GM20431 (cell line): Measurements from ENCODE around the gene ST7L.

Source experiments
- in situ Hi-C: fragments of 300-500 bp; cut with MseI, MboI; formaldehyde crosslinking; loops from one replicate; pipeline ENCODE4 v1.15.0; 2020; ENCODE audit warnings: low sequenced_read_pairs; ENCODE audit not compliant: unreplicated experiment

Gene ST7L

DNA sequence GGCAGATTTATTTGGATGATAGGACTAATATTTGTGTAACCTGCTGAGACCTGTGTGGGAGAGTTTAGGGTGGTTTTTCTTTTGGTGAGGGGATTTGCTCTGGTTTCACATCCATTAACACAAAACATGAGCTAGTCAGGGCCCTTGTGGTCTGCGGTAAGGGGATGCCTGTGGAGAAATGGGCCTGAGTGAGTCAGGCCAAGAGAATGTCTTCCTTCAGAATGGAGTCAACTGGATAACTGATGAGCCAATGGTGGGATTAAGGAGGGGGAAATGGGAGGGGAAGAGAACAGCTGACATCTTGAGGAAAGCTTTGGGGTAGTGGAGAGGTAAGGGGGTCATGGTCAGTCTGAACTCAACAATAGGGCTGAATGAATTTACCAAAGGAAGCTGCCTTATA lies 96.3 kb downstream of the ST7L start:
- in situ Hi-C loops = loop anchor here (25.0 kb wide), 1 partner anchor 190 kb away; the partner anchor contains the start of genes PPM1J and RHOC

DNA sequence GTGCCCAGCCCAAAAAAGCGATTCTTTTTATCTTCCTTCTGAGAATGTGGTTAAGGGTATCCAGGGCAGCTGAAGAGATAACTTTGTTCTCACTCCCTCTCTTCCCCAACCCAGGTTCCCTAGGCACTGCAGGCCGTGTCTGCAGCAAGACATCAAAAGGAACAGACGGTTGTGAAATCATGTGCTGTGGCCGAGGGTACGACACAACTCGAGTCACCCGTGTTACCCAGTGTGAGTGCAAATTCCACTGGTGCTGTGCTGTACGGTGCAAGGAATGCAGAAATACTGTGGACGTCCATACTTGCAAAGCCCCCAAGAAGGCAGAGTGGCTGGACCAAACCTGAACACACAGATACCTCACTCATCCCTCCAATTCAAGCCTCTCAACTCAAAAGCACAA lies 98.8 kb downstream of the ST7L start:
- in situ Hi-C loops = loop anchor here (25.0 kb wide), 1 partner anchor 192 kb away; the partner anchor contains the start of genes PPM1J and RHOC

DNA sequence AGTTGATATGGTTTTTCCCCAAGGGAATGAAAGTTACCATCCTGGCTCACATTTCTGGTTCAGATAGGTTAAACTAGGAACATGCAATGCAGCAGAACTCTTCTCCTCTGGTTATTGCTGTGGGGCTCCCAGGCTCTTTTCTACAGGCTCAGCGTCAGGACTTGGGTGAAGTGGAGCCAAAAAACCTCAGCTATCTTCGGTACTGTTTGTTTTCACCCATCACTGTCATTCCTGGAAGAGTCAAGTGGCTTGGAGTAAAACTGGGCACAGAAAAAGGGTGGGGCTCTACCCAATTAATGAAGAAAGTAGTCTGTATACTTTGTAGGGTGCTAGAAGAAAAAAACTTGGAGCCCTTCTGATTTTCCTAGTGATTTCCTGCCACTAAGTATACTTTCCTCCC lies 100.8 kb downstream of the ST7L start:
- in situ Hi-C loops = loop anchor here (25.0 kb wide), 1 partner anchor 194 kb away; the partner anchor contains the start of genes PPM1J and RHOC

DNA sequence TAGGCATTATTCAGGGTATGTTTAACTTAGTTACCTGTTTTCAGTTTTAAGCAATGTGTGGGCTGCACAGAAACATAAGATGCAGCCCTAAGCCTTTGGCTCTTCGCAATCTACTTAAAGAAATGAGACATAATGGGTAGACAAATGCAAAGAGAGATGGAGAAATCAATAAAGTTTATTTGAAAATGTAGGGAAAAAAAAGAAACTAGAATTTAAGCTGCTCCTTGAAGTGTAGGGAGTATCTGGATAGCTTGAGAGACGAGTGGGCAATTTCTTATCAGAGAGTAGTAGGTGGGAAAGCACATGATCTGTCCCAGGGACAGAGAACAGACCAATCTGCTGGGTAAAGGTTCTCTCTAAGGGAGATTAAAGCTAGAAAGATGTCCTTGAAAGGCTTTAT lies 101.3 kb downstream of the ST7L start:
- in situ Hi-C loops = loop anchor here (25.0 kb wide), 1 partner anchor 195 kb away; the partner anchor contains the start of genes PPM1J and RHOC

DNA sequence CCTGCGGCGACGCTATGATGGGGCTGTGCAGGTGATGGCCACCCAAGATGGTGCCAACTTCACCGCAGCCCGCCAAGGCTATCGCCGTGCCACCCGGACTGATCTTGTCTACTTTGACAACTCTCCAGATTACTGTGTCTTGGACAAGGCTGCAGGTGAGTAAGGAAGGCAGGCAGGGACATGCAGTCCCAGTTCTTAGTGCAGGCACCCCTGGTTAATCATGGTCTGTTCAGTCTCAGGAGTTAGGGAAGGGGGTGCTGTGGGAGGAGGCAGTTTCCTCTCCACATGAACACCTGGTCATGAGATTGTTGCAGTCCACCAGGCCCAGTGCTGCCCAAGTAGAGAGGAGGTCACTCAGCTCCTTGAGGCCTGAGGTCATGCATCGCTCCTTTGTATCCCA lies 101.7 kb downstream of the ST7L start:
- in situ Hi-C loops = loop anchor here (25.0 kb wide), 1 partner anchor 195 kb away; the partner anchor contains the start of genes PPM1J and RHOC

DNA sequence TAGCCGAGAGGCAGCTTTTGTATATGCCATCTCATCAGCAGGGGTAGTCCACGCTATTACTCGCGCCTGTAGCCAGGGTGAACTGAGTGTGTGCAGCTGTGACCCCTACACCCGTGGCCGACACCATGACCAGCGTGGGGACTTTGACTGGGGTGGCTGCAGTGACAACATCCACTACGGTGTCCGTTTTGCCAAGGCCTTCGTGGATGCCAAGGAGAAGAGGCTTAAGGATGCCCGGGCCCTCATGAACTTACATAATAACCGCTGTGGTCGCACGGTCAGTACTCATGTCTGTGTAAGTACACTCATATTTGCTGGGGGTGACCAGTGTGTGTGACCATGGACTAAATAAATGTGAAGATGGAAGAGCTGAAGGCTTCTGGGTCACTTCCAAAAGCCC lies 102.8 kb downstream of the ST7L start:
- in situ Hi-C loops = loop anchor here (25.0 kb wide), 1 partner anchor 196 kb away; the partner anchor contains the start of genes PPM1J and RHOC

DNA sequence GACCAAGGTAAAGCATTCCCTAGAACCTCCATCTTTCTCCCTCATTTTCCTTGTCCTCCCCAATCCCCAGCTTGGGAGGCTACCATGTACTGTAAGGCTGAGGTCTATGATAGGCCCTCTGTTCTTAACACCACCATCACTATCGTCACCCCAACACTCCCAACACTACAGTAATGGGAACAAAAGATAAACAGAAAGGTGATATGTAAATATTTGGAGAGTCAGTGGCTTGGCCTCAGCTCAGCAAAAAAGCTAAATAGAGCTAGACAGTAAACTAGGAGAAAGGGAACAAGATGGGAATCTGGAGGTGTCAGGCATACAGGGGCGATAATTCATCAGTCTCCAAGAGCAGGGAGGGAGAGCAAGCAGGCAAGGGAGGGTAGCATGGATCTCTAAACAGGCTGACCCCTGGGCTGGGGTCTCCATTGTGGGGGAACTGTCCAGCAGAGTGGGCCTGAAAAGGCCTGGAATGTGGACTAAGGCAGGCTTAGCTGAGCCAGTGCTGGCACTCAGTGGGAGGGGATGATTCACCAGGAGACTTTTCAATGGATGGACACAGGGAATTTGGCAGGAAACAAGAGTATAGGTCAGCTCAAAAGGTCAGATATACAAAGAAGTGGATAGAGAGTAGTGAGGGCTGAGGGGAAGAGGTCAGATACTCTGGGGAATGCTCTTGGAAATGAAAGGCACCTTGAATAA lies 103.5 kb downstream of the ST7L start:
- in situ Hi-C loops = loop anchor here (25.0 kb wide), 1 partner anchor 197 kb away; the partner anchor contains the start of genes PPM1J and RHOC

DNA sequence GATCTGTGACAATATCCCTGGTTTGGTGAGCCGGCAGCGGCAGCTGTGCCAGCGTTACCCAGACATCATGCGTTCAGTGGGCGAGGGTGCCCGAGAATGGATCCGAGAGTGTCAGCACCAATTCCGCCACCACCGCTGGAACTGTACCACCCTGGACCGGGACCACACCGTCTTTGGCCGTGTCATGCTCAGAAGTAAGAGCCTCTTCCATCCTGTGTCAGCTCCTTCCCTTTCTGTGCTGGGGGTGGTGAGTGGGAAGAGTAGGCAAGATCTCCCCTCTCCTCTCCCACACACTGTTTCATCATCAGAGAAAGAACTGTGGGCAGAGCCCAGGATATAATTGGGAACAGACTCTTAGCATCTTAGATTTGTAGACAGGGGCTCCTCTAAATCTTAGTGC lies 104.0 kb downstream of the ST7L start:
- in situ Hi-C loops = loop anchor here (25.0 kb wide), 1 partner anchor 197 kb away; the partner anchor contains the start of genes PPM1J and RHOC

DNA sequence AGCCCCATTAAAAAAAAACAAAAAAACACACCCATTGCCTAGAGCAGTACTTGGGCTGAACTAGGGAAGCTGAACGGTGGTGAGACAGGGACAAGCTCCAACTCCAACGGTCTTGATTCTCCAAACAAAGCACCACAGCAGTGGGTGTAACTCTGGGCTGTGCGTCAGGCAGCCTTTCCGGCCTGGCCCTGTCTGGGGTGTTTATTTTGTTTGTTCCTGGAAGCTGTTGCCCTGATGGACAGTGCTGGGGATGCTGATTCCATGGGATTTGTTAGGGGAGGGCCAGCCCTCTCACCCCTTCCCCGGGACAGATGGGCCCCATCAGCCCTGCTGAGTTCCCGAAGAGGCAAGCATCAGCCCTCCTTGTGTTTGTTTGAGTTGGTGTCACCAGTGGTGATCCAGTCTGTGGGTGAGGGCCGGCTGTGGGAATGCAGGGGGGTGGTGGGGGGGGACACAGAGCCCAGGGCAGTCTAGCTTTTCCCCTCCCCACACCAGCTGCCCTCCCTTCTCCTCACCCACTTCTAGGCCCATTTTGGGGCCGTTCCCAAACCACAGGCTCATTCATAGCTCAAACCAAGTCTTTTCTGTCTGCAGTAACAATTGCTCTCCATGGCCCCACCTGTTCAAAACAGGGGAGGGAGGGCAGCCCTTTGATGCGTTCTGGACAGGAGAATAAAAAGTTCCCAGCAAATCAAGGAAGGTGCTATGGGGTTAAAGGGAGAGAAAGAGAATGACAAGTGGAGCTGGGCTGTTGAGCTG lies 105.7 kb downstream of the ST7L start:
- in situ Hi-C loops = loop anchor here (25.0 kb wide), 1 partner anchor 199 kb away; the partner anchor contains the start of genes PPM1J and RHOC

DNA sequence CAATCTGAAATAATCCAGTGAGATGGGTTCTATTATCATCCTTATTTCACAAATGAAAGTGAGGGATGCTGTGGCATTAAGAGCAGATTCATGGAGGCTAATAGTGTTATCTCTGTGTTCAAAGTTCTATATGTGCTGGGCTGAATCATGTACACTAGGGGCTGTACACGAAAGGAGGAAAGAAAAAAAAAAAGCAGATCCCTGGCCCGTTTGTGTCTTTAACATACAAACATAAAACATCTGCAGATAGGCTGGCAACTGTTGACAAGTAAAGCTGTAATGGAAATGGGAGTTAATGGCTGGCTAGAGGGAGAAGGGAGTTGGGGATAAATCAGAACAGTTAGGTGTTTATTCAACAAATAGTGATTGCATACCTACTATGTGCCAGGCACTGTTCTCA lies 107.0 kb downstream of the ST7L start:
- in situ Hi-C loops = loop anchor here (25.0 kb wide), 1 partner anchor 200 kb away; the partner anchor contains the start of genes PPM1J and RHOC

DNA sequence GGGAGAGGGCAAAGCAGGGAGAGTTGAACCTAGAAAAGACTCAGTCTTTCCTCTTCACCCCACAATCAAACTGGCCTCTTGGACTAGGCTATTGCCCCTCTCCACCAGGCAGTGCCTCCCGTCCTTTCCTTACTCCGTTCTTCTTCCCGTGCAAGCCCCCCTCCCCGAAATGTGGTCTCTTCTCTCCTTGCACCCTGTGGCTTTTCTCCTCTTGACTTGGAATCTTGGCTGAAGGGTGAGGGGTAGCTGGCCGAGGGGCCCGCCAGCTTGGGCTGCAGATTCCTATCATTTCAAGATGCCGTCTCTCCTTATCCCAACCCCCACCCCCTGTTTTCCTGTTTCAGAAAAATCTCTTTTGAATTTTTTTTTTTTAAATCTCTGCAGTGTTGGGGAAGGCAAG lies 108.6 kb downstream of the ST7L start:
- in situ Hi-C loops = loop anchor here (25.0 kb wide), 1 partner anchor 202 kb away; the partner anchor contains the start of genes PPM1J and RHOC

DNA sequence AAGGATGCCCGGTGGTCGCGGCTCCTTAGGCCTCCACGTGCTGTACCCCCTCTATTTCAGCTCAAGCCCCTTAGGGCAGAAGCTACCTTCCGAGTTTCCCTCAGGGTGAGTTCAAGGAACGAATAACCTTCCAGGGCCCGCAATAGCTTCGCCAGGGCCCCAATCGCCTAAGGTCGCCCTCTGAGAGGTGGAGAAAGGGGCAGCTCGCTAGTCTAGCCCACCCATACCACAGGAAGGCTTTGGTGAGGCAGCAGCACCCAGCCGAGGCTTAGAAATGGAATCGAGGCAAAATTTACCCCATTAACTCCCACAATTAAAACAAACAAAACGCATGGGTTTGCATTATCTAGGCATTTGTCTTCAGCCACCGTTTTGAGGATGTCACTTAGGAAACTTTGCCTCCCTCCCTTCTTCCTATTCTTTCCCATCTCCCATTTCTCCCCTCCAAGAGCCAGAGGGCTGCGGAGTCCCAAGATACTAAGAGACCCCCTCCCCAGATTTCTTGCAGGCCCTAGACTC lies 109.2 kb downstream of the ST7L start:
- in situ Hi-C loops = loop anchor here (25.0 kb wide), 1 partner anchor 203 kb away; the partner anchor contains the start of genes PPM1J and RHOC

DNA sequence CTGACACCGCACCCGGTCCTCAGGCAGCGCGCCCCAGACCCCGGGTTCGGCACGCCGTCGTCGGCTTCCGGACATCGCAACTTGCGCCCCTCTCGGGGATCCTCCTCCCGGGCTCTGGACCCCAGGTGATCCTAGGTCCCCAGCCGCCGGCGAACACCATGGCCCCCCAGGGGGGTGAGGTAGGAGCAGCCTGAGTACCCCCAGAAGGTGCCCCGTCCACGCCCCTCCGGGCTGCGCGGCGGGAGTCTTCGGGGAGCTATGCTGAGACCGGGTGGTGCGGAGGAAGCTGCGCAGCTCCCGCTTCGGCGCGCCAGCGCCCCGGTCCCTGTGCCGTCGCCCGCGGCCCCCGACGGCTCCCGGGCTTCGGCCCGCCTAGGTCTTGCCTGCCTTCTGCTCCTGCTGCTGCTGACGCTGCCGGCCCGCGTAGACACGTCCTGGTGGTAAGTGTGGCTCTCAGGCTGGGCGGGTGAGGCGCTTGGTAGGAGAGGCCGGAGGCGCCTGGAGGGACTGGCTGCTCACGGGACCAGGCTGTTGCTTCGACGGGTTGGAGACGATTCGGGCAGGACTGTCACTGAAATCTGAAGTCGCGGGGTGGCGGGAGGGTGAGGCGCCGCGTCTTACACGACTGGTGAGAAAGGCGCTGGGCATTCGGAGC lies 109.8 kb downstream of the ST7L start:
- in situ Hi-C loops = loop anchor here (25.0 kb wide), 1 partner anchor 203 kb away; the partner anchor contains the start of genes PPM1J and RHOC

DNA sequence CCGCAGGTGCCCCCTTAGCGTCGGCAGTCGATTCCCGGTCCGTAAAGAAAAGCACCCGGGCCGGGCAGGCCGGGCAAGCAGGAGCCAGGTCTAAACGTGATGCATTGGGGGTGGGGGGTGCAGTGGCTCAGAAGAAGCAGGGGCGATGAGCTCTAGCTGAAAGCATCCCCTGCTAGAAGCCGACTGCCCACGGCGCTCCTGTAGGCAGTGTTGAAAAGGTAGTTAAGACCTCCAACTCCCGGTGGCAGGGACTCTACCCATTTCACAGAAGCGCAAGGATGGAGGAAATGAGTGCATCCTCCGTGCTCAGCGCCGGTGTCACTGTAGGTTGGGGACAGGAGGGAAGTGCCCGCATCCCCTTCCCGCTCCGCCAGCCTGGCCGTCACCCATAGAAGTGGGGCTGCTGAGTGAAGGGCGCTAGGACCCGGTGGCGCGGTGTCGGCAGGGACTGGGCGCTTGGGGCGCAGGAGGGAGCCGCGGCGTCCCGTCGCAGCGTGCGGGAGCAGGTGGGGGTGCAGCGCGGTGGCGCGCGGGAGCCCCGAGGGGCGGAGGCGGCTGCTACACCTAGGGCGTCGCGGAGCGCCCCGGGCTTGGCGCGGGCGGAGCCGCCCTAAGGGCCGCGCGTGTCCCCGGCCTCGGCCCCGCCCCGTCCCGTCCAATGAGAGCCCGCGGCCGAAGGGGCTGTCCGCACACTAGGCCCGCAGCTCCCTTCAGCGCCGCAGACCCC lies 110.5 kb downstream of the ST7L start, which contains the start of gene WNT2B:
WNT2B (plus strand) TSS at position 688 of the 727 bp plus-strand sequence. CDS start 298 bp downstream, outside the sequence.
- in situ Hi-C loops = loop anchor here (25.0 kb wide), 1 partner anchor 204 kb away; the partner anchor contains the start of genes PPM1J and RHOC

DNA sequence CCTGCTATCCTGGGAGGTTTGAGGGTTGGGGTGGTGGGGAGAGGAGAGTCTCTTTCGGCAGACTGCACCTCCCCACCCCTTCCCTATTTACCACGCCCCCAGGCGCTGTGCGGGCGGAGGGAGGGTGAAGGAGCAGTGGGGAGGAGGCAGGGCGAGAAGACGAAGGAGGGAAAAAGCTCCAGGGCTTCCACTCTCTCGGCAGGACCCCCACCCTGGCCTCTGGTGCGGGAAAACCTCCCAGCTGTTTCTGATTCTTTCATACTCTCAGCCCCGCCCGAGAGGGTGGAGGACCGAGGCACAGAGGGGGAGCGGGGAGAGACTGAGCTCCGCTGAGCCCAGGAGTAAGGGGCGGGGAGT lies 111.0 kb downstream of the ST7L start:
- in situ Hi-C loops = loop anchor here (25.0 kb wide), 1 partner anchor 204 kb away; the partner anchor contains the start of genes PPM1J and RHOC

DNA sequence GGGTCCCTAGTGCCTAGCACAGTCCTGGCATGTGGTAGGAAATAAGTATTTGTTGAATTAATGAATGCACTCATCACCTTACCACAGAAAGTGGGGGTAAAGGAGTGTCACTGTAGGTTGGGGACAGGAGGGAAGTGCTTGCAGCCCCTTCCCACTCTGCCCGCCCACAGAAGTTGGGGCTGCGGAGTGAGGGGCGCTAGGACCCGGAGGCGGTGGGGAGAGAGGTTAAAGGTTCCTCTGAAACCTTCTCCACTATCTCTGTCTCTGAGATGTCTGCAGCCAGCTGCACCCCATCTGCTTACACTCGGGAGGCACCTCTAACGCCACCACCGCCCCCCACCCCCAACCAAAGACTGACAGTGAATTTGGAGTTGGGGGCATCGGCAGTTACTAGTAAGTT lies 111.6 kb downstream of the ST7L start:
- in situ Hi-C loops = loop anchor here (25.0 kb wide), 1 partner anchor 205 kb away; the partner anchor contains the start of genes PPM1J and RHOC

DNA sequence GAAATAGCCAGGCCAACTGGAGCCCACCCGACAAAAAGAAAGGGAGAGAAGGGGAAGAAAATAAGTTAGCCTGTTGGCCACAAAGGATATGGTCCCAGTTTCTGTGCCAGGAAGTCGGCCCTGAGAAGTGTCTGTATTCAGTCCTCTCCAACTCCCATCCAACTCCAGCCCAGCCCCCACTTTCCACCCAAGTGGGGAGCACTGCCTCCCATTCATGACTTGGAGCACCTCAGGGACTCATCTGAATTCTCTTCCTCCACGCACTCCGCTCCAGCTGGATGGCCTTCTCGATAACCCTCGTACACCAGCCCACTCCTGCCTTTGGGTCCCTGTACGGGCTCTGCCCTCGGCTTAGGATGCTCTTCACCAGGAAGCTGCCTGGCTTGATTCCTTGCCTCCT lies 112.2 kb downstream of the ST7L start:
- in situ Hi-C loops = loop anchor here (25.0 kb wide), 1 partner anchor 206 kb away; the partner anchor contains the start of genes PPM1J and RHOC

DNA sequence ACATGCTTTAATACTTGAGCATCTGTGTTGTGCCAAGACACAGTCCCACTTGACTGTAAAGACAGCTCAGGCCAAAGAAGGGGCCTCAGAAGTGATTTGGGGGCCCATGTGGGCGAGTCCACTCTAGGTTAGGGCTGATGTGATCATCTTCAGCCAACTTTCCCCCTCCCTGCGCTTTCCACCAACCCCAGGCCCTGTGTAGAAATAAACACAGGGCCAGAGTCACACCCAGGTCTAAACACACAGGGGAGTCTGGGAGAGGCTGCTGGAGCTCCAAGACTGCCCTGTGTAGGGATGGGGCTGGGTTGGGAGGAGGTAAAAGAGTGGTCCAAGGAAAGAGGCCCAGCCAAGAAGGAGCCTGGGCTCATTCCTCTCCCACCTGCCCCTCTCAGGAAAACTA lies 112.6 kb downstream of the ST7L start:
- in situ Hi-C loops = loop anchor here (25.0 kb wide), 1 partner anchor 206 kb away; the partner anchor contains the start of genes PPM1J and RHOC
